ENCODE measurements around the gene CACNB4. TPM values are rescaled to one million over a fixed set of nuclear protein-coding genes. Genes with fewer than 3 reads are reported as not detected.

Gene CACNB4
- total and polyA plus RNA-seq, 9 of the 15 experiments (the other 6 are each of a cell fraction or from before 2014, with no cell fraction given), result 0.01 to 0.20 (median 0.04) TPM; not detected in 1

DNA sequence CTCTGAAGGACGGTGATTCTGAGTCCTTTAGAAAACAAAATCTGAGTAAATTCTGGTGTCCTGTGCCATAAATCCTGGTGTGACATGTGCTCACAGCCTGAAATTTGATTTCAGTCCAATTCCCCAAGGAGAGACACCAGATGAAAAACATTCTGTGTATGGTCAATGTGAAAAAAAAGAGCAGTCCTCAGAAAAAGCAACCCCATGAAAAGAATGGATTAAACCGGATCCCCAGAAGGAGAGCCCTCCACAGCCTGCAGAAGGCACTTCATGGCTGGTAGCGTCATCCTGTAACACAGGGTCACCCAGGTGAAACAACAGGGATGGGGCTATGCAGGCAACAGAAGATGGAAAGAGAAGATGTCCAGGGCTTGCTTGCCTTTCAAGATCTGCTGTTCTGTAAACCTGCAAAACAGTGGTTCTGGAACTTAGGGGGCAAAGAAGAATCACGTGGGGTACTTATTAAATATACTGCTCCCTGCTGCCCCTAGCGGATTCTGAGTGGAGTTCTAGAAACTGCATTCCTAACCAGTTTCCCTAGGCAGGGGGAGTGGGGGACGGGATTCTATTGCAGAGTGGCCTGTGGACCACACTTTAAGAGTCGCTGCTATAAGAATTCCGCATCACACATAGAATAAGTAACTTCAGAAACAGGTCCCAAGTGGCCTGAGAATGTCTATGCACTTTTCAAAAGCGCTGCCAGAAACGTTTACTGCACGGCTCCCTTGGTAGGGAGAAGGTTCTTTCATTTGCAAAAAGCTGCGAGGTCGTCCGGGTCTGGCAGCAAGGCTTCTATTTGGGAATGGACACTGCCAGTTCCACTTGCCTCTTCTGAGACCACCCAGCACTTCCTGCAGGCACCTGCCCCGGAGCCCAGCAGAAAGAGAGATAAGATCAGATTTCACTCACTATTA lies 151.7 kb downstream of the CACNB4 start (continued):
- TF ChIP-seq MITF (IDR thresholded peaks at IDR 0.05) (peak; percentile 57; the same call in 1 of the 2 replicates), TEAD2 (tag; IDR thresholded peaks at IDR 0.05) (no peak), ZNF282 (CRISPR knock-in tag; IDR thresholded peaks at IDR 0.05) (no peak), BDP1 (IDR thresholded peaks at IDR 0.05; ENCODE audit: insufficient read depth, insufficient read length) (no peak), SMAD2 (IDR thresholded peaks at IDR 0.05; ENCODE audit: low read depth, low read length) (no peak), HMG20A (CRISPR knock-in tag; conservative IDR thresholded peaks at IDR 0.05) (no peak), MAZ (CRISPR knock-in tag; conservative IDR thresholded peaks at IDR 0.05 in 1 of 2, IDR thresholded peaks at IDR 0.05 in 1 of 2) (0 out of 4 replicates have a peak, but pooled peaks of 1 of the 2 experiments have one; percentile 22), FOXP1 (CRISPR knock-in tag; IDR thresholded peaks at IDR 0.05) (no peak), RHOXF2B (CRISPR knock-in tag; conservative IDR thresholded peaks at IDR 0.05) (no peak), TGIF2 (CRISPR knock-in tag; IDR thresholded peaks at IDR 0.05) (peak; percentile 20; the same call in 1 of the 2 replicates), HDAC1 (IDR thresholded peaks at IDR 0.05) (no peak)
- TF ChIP-seq, protein P1, sequence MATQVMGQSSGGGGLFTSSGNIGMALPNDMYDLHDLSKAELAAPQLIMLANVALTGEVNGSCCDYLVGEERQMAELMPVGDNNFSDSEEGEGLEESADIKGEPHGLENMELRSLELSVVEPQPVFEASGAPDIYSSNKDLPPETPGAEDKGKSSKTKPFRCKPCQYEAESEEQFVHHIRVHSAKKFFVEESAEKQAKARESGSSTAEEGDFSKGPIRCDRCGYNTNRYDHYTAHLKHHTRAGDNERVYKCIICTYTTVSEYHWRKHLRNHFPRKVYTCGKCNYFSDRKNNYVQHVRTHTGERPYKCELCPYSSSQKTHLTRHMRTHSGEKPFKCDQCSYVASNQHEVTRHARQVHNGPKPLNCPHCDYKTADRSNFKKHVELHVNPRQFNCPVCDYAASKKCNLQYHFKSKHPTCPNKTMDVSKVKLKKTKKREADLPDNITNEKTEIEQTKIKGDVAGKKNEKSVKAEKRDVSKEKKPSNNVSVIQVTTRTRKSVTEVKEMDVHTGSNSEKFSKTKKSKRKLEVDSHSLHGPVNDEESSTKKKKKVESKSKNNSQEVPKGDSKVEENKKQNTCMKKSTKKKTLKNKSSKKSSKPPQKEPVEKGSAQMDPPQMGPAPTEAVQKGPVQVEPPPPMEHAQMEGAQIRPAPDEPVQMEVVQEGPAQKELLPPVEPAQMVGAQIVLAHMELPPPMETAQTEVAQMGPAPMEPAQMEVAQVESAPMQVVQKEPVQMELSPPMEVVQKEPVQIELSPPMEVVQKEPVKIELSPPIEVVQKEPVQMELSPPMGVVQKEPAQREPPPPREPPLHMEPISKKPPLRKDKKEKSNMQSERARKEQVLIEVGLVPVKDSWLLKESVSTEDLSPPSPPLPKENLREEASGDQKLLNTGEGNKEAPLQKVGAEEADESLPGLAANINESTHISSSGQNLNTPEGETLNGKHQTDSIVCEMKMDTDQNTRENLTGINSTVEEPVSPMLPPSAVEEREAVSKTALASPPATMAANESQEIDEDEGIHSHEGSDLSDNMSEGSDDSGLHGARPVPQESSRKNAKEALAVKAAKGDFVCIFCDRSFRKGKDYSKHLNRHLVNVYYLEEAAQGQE (IDR thresholded peaks at IDR 0.05; ENCODE audit: borderline replicate concordance), result peak; percentile 27; the same call in 1 of the 2 replicates
- TF ChIP-seq, protein P1 (CRISPR knock-in tag; IDR thresholded peaks at IDR 0.05; ENCODE audit: low read depth), result no peak
- TF ChIP-seq, protein P2, sequence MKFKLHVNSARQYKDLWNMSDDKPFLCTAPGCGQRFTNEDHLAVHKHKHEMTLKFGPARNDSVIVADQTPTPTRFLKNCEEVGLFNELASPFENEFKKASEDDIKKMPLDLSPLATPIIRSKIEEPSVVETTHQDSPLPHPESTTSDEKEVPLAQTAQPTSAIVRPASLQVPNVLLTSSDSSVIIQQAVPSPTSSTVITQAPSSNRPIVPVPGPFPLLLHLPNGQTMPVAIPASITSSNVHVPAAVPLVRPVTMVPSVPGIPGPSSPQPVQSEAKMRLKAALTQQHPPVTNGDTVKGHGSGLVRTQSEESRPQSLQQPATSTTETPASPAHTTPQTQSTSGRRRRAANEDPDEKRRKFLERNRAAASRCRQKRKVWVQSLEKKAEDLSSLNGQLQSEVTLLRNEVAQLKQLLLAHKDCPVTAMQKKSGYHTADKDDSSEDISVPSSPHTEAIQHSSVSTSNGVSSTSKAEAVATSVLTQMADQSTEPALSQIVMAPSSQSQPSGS (CRISPR knock-in tag; IDR thresholded peaks at IDR 0.05), result no peak
- TF ChIP-seq, protein P3, sequence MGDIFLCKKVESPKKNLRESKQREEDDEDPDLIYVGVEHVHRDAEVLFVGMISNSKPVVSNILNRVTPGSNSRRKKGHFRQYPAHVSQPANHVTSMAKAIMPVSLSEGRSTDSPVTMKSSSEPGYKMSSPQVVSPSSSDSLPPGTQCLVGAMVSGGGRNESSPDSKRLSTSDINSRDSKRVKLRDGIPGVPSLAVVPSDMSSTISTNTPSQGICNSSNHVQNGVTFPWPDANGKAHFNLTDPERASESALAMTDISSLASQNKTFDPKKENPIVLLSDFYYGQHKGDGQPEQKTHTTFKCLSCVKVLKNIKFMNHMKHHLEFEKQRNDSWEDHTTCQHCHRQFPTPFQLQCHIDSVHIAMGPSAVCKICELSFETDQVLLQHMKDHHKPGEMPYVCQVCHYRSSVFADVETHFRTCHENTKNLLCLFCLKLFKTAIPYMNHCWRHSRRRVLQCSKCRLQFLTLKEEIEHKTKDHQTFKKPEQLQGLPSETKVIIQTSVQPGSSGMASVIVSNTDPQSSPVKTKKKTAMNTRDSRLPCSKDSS (IDR thresholded peaks at IDR 0.05; ENCODE audit: low read depth, partially characterized antibody), result no peak

All from K562 (cell line).